ENCODE results near the gene AVPR1B. TPM values are rescaled to one million over a fixed set of nuclear protein-coding genes. Genes with fewer than 3 reads are reported as not detected.

Gene AVPR1B
- total RNA-seq, 4 donors from 2014 or later: 0.47 TPM; not detected in 3

DNA sequence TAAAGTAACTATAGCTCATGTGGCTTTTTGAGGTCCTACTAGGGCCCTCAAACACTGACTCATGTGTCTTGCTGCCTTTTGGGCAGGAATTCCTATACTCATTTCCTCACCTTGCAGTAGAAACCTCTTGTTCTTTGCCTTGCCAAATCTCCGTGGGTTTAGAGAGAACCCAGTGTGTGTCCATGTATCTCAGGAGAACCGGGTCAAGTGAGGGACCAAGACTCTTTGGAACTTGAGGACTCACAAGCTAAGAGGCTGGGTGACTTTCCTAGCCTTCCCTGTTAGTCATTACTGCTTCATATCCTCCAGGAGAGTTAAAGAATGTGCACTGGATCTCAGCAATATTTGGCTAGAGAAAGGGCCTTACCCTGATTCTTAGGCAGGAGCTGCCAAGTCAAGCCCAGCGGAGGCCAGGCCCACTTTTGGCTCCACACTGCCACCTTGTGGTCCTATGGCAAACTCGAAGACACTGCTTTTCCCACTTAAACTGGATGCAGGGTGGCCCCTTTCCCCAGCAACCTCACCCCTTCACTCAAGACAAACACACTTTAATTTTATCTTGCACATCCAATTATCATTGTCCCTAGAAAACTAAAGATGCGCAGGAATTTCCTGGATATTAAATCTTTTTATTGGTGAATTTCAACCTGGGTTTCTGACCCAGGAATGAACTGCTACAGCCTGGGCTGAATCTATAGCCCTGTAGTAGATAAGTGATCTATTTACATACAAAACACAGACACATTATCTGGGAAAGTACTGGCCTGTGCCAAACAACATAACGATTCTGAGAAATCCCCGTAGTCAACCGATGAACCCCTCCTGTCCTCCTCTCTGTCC is 10.6 kb downstream of the AVPR1B start:
- no peaks in the 10 kb centered on the region for H3K36me3 ChIP-seq
- TF ChIP-seq, protein P1, sequence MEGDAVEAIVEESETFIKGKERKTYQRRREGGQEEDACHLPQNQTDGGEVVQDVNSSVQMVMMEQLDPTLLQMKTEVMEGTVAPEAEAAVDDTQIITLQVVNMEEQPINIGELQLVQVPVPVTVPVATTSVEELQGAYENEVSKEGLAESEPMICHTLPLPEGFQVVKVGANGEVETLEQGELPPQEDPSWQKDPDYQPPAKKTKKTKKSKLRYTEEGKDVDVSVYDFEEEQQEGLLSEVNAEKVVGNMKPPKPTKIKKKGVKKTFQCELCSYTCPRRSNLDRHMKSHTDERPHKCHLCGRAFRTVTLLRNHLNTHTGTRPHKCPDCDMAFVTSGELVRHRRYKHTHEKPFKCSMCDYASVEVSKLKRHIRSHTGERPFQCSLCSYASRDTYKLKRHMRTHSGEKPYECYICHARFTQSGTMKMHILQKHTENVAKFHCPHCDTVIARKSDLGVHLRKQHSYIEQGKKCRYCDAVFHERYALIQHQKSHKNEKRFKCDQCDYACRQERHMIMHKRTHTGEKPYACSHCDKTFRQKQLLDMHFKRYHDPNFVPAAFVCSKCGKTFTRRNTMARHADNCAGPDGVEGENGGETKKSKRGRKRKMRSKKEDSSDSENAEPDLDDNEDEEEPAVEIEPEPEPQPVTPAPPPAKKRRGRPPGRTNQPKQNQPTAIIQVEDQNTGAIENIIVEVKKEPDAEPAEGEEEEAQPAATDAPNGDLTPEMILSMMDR (IDR thresholded peaks at IDR 0.05): peak; percentile 73 to 83 (median 81)
- no peak for TF ChIP-seq POLR2A (IDR thresholded peaks at IDR 0.05)
- no peak overlapping the region for H3K27ac ChIP-seq
- peak; percentile 78 to 92 (median 78) for DNase-seq
- no peaks in the 10 kb centered on the region for H3K9me3 ChIP-seq
- H3K4me3 ChIP-seq: no peak overlapping the region
- no peaks in the 10 kb centered on the region for H3K4me1 ChIP-seq
- H3K27me3 ChIP-seq: no peaks in the 10 kb centered on the region

DNA sequence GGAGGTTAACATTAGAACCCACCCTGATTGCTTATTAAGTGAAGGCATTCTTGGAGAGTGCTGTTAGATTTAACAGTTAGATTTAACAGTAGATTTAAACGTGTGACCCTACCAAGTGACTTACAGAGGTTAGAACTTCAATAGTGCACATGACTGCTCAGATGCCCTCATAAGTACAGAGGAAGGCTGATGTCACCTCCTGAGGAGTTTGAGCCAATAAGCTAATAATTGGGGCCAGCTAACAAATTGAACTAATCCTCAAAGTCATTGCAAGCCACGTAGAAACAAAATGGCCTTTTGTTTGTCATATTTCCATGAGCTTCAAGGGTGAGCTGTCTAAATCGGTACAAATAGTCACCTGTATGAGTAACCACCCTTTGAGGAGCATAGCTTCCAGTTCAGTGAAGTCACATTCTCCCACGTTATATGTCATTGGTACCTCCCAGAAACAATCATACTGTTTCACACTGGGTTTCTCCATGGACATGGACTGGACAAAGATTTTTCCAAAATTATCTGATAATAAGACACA is 11.7 kb downstream of the AVPR1B start:
- TF ChIP-seq POLR2A (IDR thresholded peaks at IDR 0.05): no peak
- TF ChIP-seq, protein P1 (IDR thresholded peaks at IDR 0.05): no peak
- H3K27me3 ChIP-seq: no peaks in the 10 kb centered on the region
- no peaks in the 10 kb centered on the region for H3K36me3 ChIP-seq
- no peak overlapping the region for H3K27ac ChIP-seq
- H3K4me1 ChIP-seq: no peaks in the 10 kb centered on the region
- DNase-seq: no peak
- no peaks in the 10 kb centered on the region for H3K9me3 ChIP-seq
- no peak overlapping the region for H3K4me3 ChIP-seq

DNA sequence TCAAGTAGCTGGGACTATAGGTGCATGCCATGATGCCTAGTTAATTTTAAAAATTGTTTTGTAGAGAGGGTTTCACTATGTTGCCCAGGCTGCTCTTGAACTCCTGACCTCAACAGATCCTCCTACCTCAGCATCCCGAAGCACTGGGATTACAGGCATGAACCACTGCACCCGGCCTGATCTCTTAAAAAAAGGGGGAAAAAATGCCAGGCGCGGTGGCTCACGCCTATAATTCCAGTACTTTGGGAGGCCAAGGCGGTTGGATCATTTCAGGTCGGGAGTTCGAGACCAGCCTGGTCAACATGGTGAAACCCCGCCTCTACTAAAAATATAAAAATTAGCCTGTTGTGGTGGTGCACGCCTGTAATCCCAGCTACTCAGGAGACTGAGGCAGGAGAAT is 13.2 kb downstream of the AVPR1B start:
- Histone ChIP-seq H3K4me3 (no peak overlapping the region), H3K27ac (no peak overlapping the region), H3K9me3 (no peaks in the 10 kb centered on the region), H3K4me1 (no peaks in the 10 kb centered on the region), H3K27me3 (no peaks in the 10 kb centered on the region), H3K36me3 (no peaks in the 10 kb centered on the region)
- DNase-seq: no peak
- TF ChIP-seq, protein P1 (IDR thresholded peaks at IDR 0.05): no peak
- no peak for TF ChIP-seq POLR2A (IDR thresholded peaks at IDR 0.05)

DNA sequence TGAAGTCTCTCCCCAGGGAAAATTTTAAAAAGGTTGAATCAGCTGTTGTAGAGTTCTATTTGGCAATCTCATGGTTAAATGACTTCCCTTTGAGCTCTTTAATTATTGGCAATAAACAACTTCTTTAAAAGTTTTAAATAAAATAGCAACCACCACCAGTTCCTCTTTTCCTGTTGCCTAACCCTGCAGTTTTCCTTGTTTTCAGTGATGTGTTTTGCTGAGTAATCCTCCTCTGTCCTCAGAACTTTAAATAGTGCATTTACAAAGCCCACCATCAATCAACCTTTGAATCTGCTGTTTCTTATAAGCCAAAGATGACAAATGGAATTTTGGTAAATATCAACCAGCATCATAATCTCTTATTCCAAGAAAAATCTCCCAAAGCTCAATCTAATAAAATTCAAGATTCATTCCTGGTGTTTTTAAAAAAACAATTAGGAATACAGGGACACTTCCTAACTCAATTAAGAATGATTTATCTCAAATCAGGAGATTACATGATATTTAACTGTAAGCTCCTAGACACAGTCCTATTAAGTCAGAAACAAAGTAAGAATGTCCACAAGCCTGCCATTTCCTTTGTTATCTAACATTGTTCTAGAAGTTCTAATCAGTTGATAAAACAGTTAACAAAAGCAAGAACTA is 14.8 kb downstream of the AVPR1B start:
- no peak overlapping the region for H3K27ac ChIP-seq
- H3K36me3 ChIP-seq: no peaks in the 10 kb centered on the region
- no peaks in the 10 kb centered on the region for H3K27me3 ChIP-seq

DNA sequence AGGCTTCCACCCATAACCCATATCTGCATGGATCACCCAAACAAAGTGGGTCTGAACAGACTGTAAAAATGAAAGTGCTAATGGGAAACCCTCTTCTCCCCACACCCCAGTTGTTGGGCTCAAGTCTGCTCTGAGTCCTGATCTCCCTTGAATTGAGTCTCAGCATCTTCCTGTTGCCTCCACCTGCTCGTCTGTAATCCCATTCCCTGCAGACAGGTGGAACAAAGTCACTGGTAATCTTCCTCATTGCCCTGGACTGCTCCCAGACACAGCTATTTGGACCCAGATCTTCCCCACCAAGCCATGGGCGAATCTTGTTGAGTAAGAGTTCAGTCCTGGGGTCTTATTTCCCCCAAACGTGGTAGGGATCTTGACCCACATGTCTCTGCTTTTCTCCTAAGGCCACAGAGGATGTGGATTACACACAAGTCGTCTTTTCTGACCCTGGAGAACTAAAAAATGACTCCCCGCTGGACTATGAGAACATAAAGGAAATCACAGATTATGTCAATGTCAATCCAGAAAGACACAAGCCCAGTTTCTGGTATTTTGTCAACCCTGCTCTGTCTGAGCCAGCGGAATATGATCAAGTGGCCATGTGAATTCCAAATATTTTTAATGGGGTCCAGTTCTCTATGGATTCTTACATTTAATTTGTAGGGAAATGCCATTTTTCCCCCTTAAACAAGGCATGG is 15.7 kb downstream of the AVPR1B start:
- Histone ChIP-seq H3K27me3 (no peaks in the 10 kb centered on the region), H3K27ac (no peak overlapping the region), H3K4me3 (no peak overlapping the region), H3K9me3 (no peaks in the 10 kb centered on the region), H3K36me3 (no peaks in the 10 kb centered on the region), H3K4me1 (no peaks in the 10 kb centered on the region)
- DNase-seq: no peak
- no peak for TF ChIP-seq POLR2A (IDR thresholded peaks at IDR 0.05)
- TF ChIP-seq, protein P1 (IDR thresholded peaks at IDR 0.05): no peak

More for the DNA sequence above, 14.8 kb downstream of the AVPR1B start:
- Histone ChIP-seq H3K9me3 (no peaks in the 10 kb centered on the region), H3K4me1 (no peaks in the 10 kb centered on the region), H3K4me3 (no peak overlapping the region)
- DNase-seq: no peak
- no peak for TF ChIP-seq POLR2A (IDR thresholded peaks at IDR 0.05)
- TF ChIP-seq, protein P1 (IDR thresholded peaks at IDR 0.05): no peak

Data from Peyer's patch (tissue), 4 donors.